Stomach (tissue), 9 donors: ENCODE results near the gene AKAP4. TPM values are rescaled to one million over a fixed set of nuclear protein-coding genes. Genes with fewer than 3 reads are reported as not detected.

Source experiments
- DNase-seq, 2 donors: peaks; one replicate each; pipeline versions ENCODE4 v3.0.0 to v3.0.0-alpha.2; 2013 to 2019
- H3K27ac ChIP-seq, 5 donors: fragments of 200-600 bp in 4 of 5; sonication (generic) in 4 of 5; one replicate each; pipeline ENCODE4 v1.5.1; 2013 to 2019; ENCODE audit warnings: mild to moderate bottlenecking in 1 of 5, moderate library complexity in 1 of 5
- H3K27me3 ChIP-seq, 3 donors: fragments of 200-600 bp; sonication (generic); one replicate each; pipeline ENCODE4 v1.5.1; 2017 to 2019; ENCODE audit warnings: mixed run types in 1 of 3
- H3K36me3 ChIP-seq, 4 donors: fragments of 200-600 bp; sonication (generic); 1 replicate in 3 of 4; 2 replicates in 1 of 4; pipeline ENCODE4 v1.5.1; 2016 to 2019
- H3K4me1 ChIP-seq, 4 donors: fragments of 200-600 bp; sonication (generic); one replicate each; pipeline ENCODE4 v1.5.1; 2016 to 2019
- H3K4me3 ChIP-seq, 4 donors: fragments of 200-600 bp; sonication (generic) in 3 of 4; one replicate each; pipeline ENCODE4 v1.5.1; 2016 to 2019; ENCODE audit warnings: mild to moderate bottlenecking in 1 of 4
- H3K9me3 ChIP-seq, 4 donors: fragments of 200-600 bp; sonication (generic); one replicate each; pipeline ENCODE4 v1.5.1; 2016 to 2019
- CTCF ChIP-seq, 7 experiments: fragments of 450-650 bp in 4 of 7; fragments of 200-600 bp in 3 of 7; sonication (generic) in 3 of 7; IDR thresholded peaks; one replicate each; pipeline ENCODE4 v1.5.1; 2016 to 2019; ENCODE audit warnings: antibody characterized with exemption in 7 of 7, control low read depth in 2 of 7, mild to moderate bottlenecking in 1 of 7
- EP300 ChIP-seq: sonication (generic); formaldehyde crosslinking; IDR thresholded peaks from one replicate; pipeline ENCODE4 v1.6.1; 2017; ENCODE audit warnings: antibody characterized with exemption
- POLR2A ChIP-seq, 4 donors: fragments of 450-650 bp; IDR thresholded peaks; one replicate each; pipeline ENCODE4 v1.6.1; 2016; ENCODE audit warnings: antibody characterized with exemption in 4 of 4, control low read depth in 2 of 4, mild to moderate bottlenecking in 1 of 4, moderate library complexity in 1 of 4
- POLR2AphosphoS5 ChIP-seq, 3 donors: sonication (generic); formaldehyde crosslinking; IDR thresholded peaks; one replicate each; pipeline ENCODE4 v1.6.1; 2016; ENCODE audit warnings: antibody characterized with exemption in 3 of 3
- WGBS, 5 donors: extraction: QIAGEN DNeasy Blood & Tissue Kit in 3 of 5; methylation state at CpG; one replicate each; pipeline versions ENCODE4 v1.1.5 to v1.1.7; 2013 to 2018; 5-methylcytosine and 5-hydroxymethylcytosine counted together
- intact Hi-C: fragments of 100-400 bp; cut with DNase I; formaldehyde crosslinking; loops from one replicate; pipeline ENCODE4 v1.15.1; 2023; ENCODE audit warnings: low total_unique reads
- polyA plus RNA-seq, 3 donors: library from polyadenylated mRNA; stranded (reverse); fragments of 200-250 nt; gene quantifications; one replicate each; pipeline ENCODE4 v1.2.3, GENCODE V29; 2013
- small RNA-seq, 4 donors: library from RNA; depleted of rRNA; stranded (forward); fragments of <200 nt; gene quantifications; one replicate each; pipeline ENCODE3, GENCODE V24; 2016
- total RNA-seq, 5 donors: library from RNA; depleted of rRNA; stranded (reverse); fragments of >200 nt; gene quantifications; one replicate each; pipeline versions ENCODE4 v1.1.0 to v1.2.3, GENCODE V29; 2014 to 2016
- donor health status: healthy with polysubstance abuse.
- donor health status: Bipolar disorder and iron deficiency.
- donor health status: healthy.

AKAP4 gene
- total and polyA plus RNA-seq, 8 donors = not detected

GRCh38 chrX:50152456-50152855 is 48.4 kb downstream of the AKAP4 start:
- DNase-seq = no peak
- H3K4me3 ChIP-seq = no peak overlapping the region
- H3K36me3 ChIP-seq = no peaks in the 10 kb centered on the region
- no peak overlapping the region for H3K27ac ChIP-seq
- intact Hi-C loops = no loop called here
- TF ChIP-seq POLR2A (IDR thresholded peaks at IDR 0.05) (no peak), CTCF (IDR thresholded peaks at IDR 0.05) (no peak), POLR2AphosphoS5 (IDR thresholded peaks at IDR 0.05) (no peak), EP300 (no peak)
- no peaks in the 10 kb centered on the region for H3K4me1 ChIP-seq
- no peaks in the 10 kb centered on the region for H3K27me3 ChIP-seq
- 67 to 91% (median 77%) methylated on average over 2 of the region's 2 CpGs for WGBS, 5 donors
- no peaks in the 10 kb centered on the region for H3K9me3 ChIP-seq

GRCh38 chrX:50147972-50148371 is 52.8 kb downstream of the AKAP4 start:
- H3K4me1 ChIP-seq = no peaks in the 10 kb centered on the region
- WGBS, 5 donors = 61 to 95% (median 70%) methylated on average over 6 to 7 of the region's 7 CpGs
- TF ChIP-seq POLR2AphosphoS5 (IDR thresholded peaks at IDR 0.05) (no peak), EP300 (no peak), CTCF (IDR thresholded peaks at IDR 0.05) (no peak), POLR2A (IDR thresholded peaks at IDR 0.05) (no peak)

More at GRCh38 chrX:50147972-50148371, 52.8 kb downstream of the AKAP4 start:
- no peak overlapping the region for H3K27ac ChIP-seq
- no peaks in the 10 kb centered on the region for H3K36me3 ChIP-seq
- H3K27me3 ChIP-seq = no peaks in the 10 kb centered on the region
- no peaks in the 10 kb centered on the region for H3K9me3 ChIP-seq
- H3K4me3 ChIP-seq = no peak overlapping the region
- no peak for DNase-seq
- intact Hi-C loops = no loop called here

Small RNA genes lying within 50 kb of the gene (small RNA-seq; reads per million reads assigned to genes)
- gene PYY3 = 0 reads per million in 4 donors
- 0 reads per million in 4 donors for gene RF00019

Other genes with a start within 250 kb of the AKAP4 start
- gene CCNB3, start 3.8 kb upstream of the AKAP4 start, total RNA-seq = under 1 TPM in 2 of 5 donors, not detected in 3; 0.14 to 0.37 TPM
- under 1 TPM; 0.12 to 0.31 (median 0.18) TPM for gene CCNB3, start 3.8 kb upstream of the AKAP4 start, polyA plus RNA-seq